ENCODE data around the gene SH3TC1.

Gene SH3TC1

DNA sequence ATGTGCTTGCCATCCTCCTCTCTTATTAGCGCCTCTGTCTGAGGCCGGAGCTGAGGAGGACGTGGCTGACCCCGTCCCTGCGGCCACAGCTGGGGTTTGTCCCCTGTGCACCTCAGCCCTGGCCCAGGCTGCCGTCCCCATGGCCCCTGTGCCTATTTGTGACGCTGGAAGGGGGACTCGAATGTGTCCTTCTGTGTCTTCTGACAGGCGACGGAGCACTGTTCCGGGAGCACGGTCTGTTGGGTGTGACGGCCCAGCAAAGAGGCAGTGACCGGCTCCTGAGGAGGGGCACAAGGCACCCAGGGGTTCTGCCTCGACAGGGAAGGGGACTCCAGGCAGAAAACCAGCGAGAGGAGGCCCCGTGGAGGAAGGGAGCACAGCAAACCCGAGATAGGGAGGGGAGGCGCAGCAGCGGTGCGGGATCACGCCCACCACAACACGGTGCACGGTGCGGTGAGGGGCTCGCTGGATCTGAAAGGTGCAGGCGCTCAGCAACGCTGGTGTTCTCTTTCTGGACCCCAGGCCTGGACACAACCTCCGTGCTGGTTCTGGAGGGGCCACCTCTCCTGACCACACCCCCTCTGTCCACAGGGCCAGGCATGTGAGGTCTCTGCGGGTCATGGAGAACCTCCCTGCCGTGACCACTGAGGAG, 5.6 kb downstream of the SH3TC1 start:
- no peak overlapping the region for H3K4me3 ChIP-seq (ENCODE audit: low read depth, low read length)
- no peak for DNase-seq (ENCODE audit: low read depth)
- TF ChIP-seq, protein P1, sequence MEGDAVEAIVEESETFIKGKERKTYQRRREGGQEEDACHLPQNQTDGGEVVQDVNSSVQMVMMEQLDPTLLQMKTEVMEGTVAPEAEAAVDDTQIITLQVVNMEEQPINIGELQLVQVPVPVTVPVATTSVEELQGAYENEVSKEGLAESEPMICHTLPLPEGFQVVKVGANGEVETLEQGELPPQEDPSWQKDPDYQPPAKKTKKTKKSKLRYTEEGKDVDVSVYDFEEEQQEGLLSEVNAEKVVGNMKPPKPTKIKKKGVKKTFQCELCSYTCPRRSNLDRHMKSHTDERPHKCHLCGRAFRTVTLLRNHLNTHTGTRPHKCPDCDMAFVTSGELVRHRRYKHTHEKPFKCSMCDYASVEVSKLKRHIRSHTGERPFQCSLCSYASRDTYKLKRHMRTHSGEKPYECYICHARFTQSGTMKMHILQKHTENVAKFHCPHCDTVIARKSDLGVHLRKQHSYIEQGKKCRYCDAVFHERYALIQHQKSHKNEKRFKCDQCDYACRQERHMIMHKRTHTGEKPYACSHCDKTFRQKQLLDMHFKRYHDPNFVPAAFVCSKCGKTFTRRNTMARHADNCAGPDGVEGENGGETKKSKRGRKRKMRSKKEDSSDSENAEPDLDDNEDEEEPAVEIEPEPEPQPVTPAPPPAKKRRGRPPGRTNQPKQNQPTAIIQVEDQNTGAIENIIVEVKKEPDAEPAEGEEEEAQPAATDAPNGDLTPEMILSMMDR (IDR thresholded peaks at IDR 0.05; ENCODE audit: control insufficient read depth, extremely low read depth, insufficient read depth), result no peak

DNA sequence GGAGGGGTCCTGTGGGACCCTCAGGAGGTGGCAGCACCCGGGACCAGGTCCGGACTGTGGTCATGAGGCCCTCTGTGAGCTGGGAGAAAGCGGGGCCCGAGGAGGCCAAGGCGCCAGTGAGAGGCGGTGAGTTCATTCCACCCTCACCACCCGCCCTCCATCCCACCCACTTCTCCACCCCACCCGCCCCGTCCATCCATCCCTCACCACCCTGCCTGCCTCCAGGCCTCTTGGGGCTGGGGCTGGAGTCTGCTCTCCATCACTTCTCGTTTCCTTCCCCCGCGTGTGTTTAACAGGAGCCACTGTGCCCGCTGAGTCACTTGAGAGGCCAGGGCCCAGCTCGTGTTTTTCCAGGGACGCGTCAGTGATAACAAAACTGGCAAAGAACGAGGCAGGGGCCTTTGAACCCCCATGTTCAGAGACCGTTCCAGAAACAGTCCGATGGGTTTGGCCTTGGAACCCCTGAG, 6.2 kb downstream of the SH3TC1 start:
- no peak for DNase-seq (ENCODE audit: low read depth)
- no peak overlapping the region for H3K4me3 ChIP-seq (ENCODE audit: low read depth, low read length)
- TF ChIP-seq, protein P1 (IDR thresholded peaks at IDR 0.05; ENCODE audit: control insufficient read depth, extremely low read depth, insufficient read depth), result no peak

DNA sequence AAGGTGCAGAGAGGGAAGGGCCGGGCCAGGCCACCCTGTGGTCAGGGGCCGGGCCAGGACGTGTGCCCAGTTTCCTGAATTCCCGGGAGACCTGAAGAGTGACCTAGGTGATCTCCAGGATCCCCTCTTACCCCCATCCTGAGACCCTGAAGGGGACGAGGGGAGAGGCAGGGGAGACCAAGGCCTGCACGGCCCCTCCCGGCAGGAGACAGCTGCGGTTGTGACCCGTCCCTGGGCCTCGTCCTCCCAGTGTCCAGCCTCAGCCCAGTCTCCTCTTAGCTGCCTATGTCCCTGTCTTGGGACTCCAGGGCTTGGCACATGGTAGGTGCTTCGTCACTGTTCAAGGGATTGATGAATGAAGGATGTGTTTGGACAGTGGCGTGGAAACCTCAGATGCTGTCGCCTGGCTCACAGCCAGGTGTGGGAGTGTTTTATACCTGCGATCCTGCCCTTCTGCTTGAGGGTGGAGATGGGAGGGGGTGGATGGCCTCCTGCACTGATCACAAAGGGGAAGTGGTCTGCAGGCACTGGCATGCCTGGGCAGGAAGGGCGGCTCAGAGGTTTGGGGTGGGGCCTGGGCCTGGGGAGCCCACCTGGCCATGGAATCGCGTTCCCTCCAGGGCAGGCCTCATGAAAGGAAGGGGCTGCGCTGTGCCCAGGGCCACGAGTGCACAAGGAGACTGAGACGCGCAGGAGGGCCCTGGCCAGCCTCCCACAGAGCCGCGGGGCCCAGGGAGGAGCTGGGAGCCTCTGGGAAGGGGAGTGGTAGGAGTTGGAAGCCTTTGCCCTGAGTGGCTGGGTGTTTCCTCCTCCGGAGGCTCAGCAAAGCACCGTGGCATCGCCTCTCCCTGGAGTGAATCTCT, 6.9 kb downstream of the SH3TC1 start:
- H3K4me3 ChIP-seq (ENCODE audit: low read depth, low read length), result no peak overlapping the region
- TF ChIP-seq, protein P1 (IDR thresholded peaks at IDR 0.05; ENCODE audit: control insufficient read depth, extremely low read depth, insufficient read depth), result no peak
- no peak for DNase-seq (ENCODE audit: low read depth)

DNA sequence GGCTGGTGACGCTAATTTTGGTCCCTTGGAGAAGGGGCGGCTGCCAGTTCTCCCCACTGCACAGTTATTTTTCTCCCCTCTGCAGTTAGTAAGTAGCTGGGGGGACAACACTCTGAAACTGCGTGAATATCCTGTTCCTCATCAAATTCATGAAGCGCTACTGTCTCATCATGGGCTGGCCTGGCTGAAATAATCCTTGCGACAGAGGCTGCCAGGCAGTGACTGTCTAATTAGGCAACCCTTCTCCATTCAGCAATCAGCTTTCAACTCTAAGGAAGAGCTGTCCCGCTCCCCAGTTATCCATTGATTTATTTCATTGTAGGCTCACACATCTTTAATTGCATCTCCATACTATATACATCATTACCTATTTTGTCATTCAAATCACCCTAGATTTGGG, 8.2 kb downstream of the SH3TC1 start:
- TF ChIP-seq, protein P1 (IDR thresholded peaks at IDR 0.05; ENCODE audit: control insufficient read depth, extremely low read depth, insufficient read depth), result no peak
- no peak for DNase-seq (ENCODE audit: low read depth)
- no peak overlapping the region for H3K4me3 ChIP-seq (ENCODE audit: low read depth, low read length)

DNA sequence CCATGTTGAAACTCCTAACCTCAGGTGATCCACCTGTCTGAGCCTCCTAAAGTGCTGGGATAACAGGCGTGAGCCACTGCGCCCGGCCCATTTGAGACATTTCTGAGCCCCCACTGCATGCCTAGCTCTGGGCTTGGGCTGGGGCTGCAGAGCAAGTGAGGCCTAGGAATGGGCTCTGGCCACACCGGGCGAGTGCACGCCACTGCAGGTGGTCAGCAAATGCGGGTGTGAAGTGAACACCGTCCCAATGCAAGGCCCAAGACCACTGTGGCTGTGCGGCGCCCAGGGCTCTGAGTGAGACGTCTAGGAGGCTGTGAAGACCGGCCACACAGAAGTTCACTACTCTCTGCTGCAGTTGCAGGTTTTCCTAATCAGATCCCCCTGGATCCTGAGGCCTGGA, 9.5 kb downstream of the SH3TC1 start:
- H3K4me3 ChIP-seq (ENCODE audit: low read depth, low read length), result no peak overlapping the region
- TF ChIP-seq, protein P1 (IDR thresholded peaks at IDR 0.05; ENCODE audit: control insufficient read depth, extremely low read depth, insufficient read depth), result no peak

DNA sequence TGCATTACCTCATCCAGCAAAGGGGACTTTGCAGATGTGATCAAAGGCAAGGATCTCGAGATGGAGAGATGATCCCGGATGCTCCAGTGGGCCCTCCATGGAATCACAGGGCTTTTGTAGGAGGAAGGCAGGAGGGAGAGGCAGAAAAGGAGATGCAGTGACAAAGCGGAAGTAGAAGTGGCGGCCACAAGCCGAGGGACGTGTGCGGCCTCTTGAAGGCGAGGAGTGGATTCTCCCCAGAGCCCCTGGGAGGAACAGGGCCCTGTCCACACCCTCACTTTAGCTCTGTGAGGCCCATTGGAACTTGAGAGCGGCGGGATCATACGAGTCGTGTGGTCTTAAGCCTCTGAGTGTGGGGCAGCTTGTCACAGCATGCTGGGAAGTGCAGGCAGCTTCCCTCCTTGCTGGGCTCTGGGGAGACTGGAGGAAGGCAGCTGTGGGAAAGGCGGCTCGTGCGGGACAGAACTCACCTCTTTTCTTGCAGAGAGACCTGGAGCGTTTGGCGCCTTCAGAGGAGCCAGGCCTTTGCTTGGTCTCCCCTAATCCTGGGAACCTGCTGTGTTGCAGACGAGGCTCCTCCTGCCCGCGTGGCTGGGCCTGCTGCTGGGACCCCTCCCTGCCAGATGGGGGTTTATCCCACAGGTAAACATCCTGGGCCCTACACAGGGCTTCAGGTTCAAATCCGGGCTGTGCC, 10.2 kb downstream of the SH3TC1 start:
- no peak for DNase-seq (ENCODE audit: low read depth)
- TF ChIP-seq, protein P1 (IDR thresholded peaks at IDR 0.05; ENCODE audit: control insufficient read depth, extremely low read depth, insufficient read depth), result no peak
- no peak overlapping the region for H3K4me3 ChIP-seq (ENCODE audit: low read depth, low read length)

More for the DNA sequence above, 9.5 kb downstream of the SH3TC1 start:
- no peak for DNase-seq (ENCODE audit: low read depth)

All from LNCaP clone FGC (cell line).